Measurements from ENCODE around the gene ILKAP. TPM values are rescaled to one million over a fixed set of nuclear protein-coding genes. Genes with fewer than 3 reads are reported as not detected.
A peak's percentile ranks its signal among the peaks of the same experiment; 100 is the strongest.

The ILKAP gene
- 10 to 100 TPM; 22.8 to 44.8 TPM for total RNA-seq

- TF ChIP-seq CTCF (IDR thresholded peaks at IDR 0.05): peak in 1 of 7 experiments; percentile 14
- peak; percentile 71 to 86 (median 72) for TF ChIP-seq POLR2A (IDR thresholded peaks at IDR 0.05)
- intact Hi-C loops (cut with DNase I): no loop called here
- peak within 1 kb of the TSS; percentile 83 to 94 (median 88) for H3K27ac ChIP-seq
- peak within 1 kb of the TSS; percentile 32 to 79 for H3K4me3 ChIP-seq
- peaks cover 28% of the 10 kb centered on the region for H3K4me1 ChIP-seq
- WGBS, 2 donors: 0% methylated on average over 85 of the region's 126 CpGs; no CpG with 5 or more reads in 1 of the 2 donors
- H3K27me3 ChIP-seq: no peaks in the 10 kb centered on the region
- DNase-seq (peak; percentile 90 to 93 (median 92)), ATAC-seq (peak; percentile 98)
- H3K9me3 ChIP-seq: no peaks in the 10 kb centered on the region
- no peaks in the 10 kb centered on the region for H3K36me3 ChIP-seq (replicated peaks in 1 of 2; ENCODE audit: insufficient read depth in 1 of 2, low read depth in 2 of 2)
These were observed at the start of gene ILKAP for GRCh38 chr2:238203094-238203972. Gene ILKAP, minus strand, starts transcription at chr2:238203695. Its CDS starts 142 bp downstream, at chr2:238203553.

GRCh38 chr2:238252766-238253630, 49.5 kb upstream of the ILKAP start:
- DNase-seq (no peak), ATAC-seq (no peak)
- H3K27ac ChIP-seq: no peak overlapping the region
- WGBS, 2 donors: 89 to 94% methylated on average over 25 to 33 of the region's 35 CpGs
- H3K4me3 ChIP-seq: no peak overlapping the region
- TF ChIP-seq POLR2A (IDR thresholded peaks at IDR 0.05) (no peak), CTCF (IDR thresholded peaks at IDR 0.05) (no peak)
- no peaks in the 10 kb centered on the region for H3K9me3 ChIP-seq
- intact Hi-C loops (cut with DNase I): no loop called here
- peaks cover 14% of the 10 kb centered on the region for H3K4me1 ChIP-seq
- peaks cover 0 to 36% of the 10 kb centered on the region in 2 donors for H3K36me3 ChIP-seq (replicated peaks in 1 of 2; ENCODE audit: insufficient read depth in 1 of 2, low read depth in 2 of 2)
- H3K27me3 ChIP-seq: no peaks in the 10 kb centered on the region

- 89 to 91% methylated on average over 11 of the region's 11 CpGs for WGBS, 2 donors
- no peak for ATAC-seq
- intact Hi-C loops (cut with DNase I): no loop called here
- TF ChIP-seq CTCF (IDR thresholded peaks at IDR 0.05) (no peak), POLR2A (IDR thresholded peaks at IDR 0.05) (no peak)
- Histone ChIP-seq H3K4me1 (peaks cover 7% of the 10 kb centered on the region), H3K36me3 (replicated peaks in 1 of 2; ENCODE audit: insufficient read depth in 1 of 2, low read depth in 2 of 2) (peaks cover 0 to 39% of the 10 kb centered on the region in 2 donors), H3K4me3 (no peak overlapping the region), H3K27ac (no peak overlapping the region), H3K9me3 (no peaks in the 10 kb centered on the region), H3K27me3 (no peaks in the 10 kb centered on the region)
- DNase-seq: no peak
These were observed 48.5 kb upstream of the ILKAP start for GRCh38 chr2:238251986-238252385.

- ATAC-seq (no peak), DNase-seq (no peak)
- H3K4me3 ChIP-seq: no peak overlapping the region
- no peak overlapping the region for H3K27ac ChIP-seq
- intact Hi-C loops (cut with DNase I): no loop called here
- H3K27me3 ChIP-seq: no peaks in the 10 kb centered on the region
- WGBS, 2 donors: 95 to 97% methylated on average over 11 to 12 of the region's 12 CpGs
- H3K9me3 ChIP-seq: no peaks in the 10 kb centered on the region
- TF ChIP-seq POLR2A (IDR thresholded peaks at IDR 0.05) (no peak), CTCF (IDR thresholded peaks at IDR 0.05) (no peak)
- H3K36me3 ChIP-seq (replicated peaks in 1 of 2; ENCODE audit: insufficient read depth in 1 of 2, low read depth in 2 of 2): peaks cover 0 to 39% of the 10 kb centered on the region in 2 donors
- H3K4me1 ChIP-seq: peaks cover under 1% of the 10 kb centered on the region
These were observed 47.8 kb upstream of the ILKAP start for GRCh38 chr2:238251331-238251730.
